Esophagus squamous epithelium (tissue), 5 donors: ENCODE measurements around the gene SLC38A1. TPM values are rescaled to one million over a fixed set of nuclear protein-coding genes. Genes with fewer than 3 reads are reported as not detected.

Source experiments
- DNase-seq: peaks from one replicate; lab custom pipeline; 2025; lab: John Stamatoyannopoulos, UW
- H3K27ac ChIP-seq, 4 donors: fragments of 200-600 bp; sonication (generic); one replicate each; pipeline ENCODE4 v1.5.1; 2016 to 2019; ENCODE audit warnings: mild to moderate bottlenecking in 1 of 4
- H3K27me3 ChIP-seq, 4 donors: fragments of 200-600 bp; sonication (generic); 1 replicate in 3 of 4; 2 replicates in 1 of 4; pipeline versions ENCODE4 v1.5.1 to v1.6.0; 2017 to 2021; ENCODE audit warnings: antibody characterized with exemption in 1 of 4
- H3K36me3 ChIP-seq, 3 donors: fragments of 200-600 bp; sonication (generic); one replicate each; pipeline ENCODE4 v1.5.1; 2016 to 2019
- H3K4me1 ChIP-seq, 3 donors: fragments of 200-600 bp; sonication (generic); one replicate each; pipeline ENCODE4 v1.5.1; 2017 to 2019
- H3K4me3 ChIP-seq, 4 donors: fragments of 200-600 bp; sonication (generic); 1 replicate in 3 of 4; 2 replicates in 1 of 4; pipeline ENCODE4 v1.5.1; 2016 to 2019; ENCODE audit warnings: mild to moderate bottlenecking in 2 of 4, moderate library complexity in 1 of 4
- H3K9me3 ChIP-seq, 3 donors: fragments of 200-600 bp; sonication (generic); one replicate each; pipeline ENCODE4 v1.5.1; 2016 to 2019
- CTCF ChIP-seq, 6 experiments: fragments of 450-650 bp in 4 of 6; fragments of 200-600 bp in 2 of 6; sonication (generic) in 2 of 6; IDR thresholded peaks; one replicate each; pipeline ENCODE4 v1.5.1; 2016 to 2019; ENCODE audit warnings: antibody characterized with exemption in 6 of 6, mild to moderate bottlenecking in 4 of 6, moderate library complexity in 4 of 6
- POLR2A ChIP-seq, 4 donors: fragments of 450-650 bp; IDR thresholded peaks; one replicate each; pipeline ENCODE4 v1.6.1; 2017; ENCODE audit warnings: antibody characterized with exemption in 4 of 4, mild to moderate bottlenecking in 4 of 4, moderate library complexity in 3 of 4
- WGBS, 2 donors: methylation state at CpG; one replicate each; pipeline ENCODE4 v1.1.5; 2018; 5-methylcytosine and 5-hydroxymethylcytosine counted together
- intact Hi-C: fragments of 100-400 bp; cut with DNase I; formaldehyde crosslinking; loops from one replicate; pipeline ENCODE4 v1.15.0; 2022
- total RNA-seq, 4 donors: library from RNA; depleted of rRNA; stranded (reverse); fragments of >200 nt; gene quantifications; one replicate each; pipeline ENCODE4 v1.1.0, GENCODE V29; 2016
- donor health status: DM: yes; HTN: yes; CAD: no.

SLC38A1 gene
- total RNA-seq, 4 donors from 2014 or later: 23.3 to 88.7 (median 73.3) TPM

GRCh38 chr12:46154221-46154985, 114.4 kb downstream of the SLC38A1 start:
- peaks cover 3 to 53% (median 21%) of the 10 kb centered on the region in 3 donors for H3K4me1 ChIP-seq
- no peak overlapping the region for H3K4me3 ChIP-seq
- H3K36me3 ChIP-seq: no peaks in the 10 kb centered on the region
- WGBS, 2 donors: 57 to 60% methylated on average over 2 of the region's 2 CpGs
- TF ChIP-seq CTCF (IDR thresholded peaks at IDR 0.05): no peak
- TF ChIP-seq POLR2A (IDR thresholded peaks at IDR 0.05): no peak
- peak overlapping the region in 2 of 4 donors; percentile 0 to 7 for H3K27ac ChIP-seq
- DNase-seq: no peak
- intact Hi-C loops: loop anchor here (10.0 kb wide), 1 partner anchor 780 kb away; no protein-coding TSS in a partner anchor
- no peaks in the 10 kb centered on the region for H3K27me3 ChIP-seq
- peaks cover 0 to 6% (median 0%) of the 10 kb centered on the region in 3 donors for H3K9me3 ChIP-seq

DNA sequence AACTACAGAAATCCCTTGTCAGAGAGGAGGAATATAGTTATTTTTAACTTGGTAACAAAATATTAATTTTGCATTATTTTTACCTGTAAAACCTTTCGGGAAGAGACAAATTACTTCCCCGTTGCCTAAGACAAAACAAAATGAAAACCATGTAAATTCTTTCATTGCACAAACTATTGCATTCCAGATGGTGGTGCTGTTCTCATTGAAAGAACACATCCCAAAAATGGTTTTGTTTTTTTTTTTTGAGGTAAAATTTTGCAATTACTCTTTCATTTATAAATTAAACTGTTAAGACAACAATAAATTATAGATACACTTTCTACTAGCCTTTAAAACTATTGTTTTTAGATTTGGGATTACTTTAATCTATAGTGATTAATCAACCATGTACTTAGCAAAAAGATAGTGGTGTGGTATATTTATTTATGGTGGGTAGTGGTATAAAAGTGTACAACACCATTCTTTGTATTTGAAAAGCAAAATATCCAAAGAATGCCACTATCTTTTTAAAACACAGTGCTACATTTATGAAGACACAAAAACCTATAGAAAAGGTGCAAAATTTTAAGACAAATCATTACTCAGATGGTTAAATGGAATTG, 115.5 kb downstream of the SLC38A1 start:
- WGBS, 2 donors: 8 to 17% methylated on average over 2 of the region's 2 CpGs
- intact Hi-C loops: loop anchor here (10.0 kb wide), 1 partner anchor 781 kb away; no protein-coding TSS in a partner anchor

DNA sequence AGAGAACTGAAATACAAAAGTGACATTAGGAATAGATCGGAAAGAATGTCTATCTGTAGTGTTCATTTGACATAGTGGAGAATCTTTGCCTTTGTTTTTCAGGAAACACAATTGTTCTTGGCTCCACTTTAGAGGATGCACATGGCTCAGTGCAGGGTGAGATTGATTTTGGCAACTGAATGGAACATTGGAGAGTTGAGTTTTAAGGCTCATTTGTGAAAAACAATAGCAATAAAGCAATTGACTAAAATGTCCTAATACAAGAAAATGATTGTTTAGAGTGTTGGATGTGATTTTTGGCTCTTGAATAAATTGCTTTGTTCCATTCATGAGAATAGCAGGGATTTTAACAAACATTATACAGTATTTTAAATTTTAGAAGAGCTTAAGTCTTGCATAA, 116.4 kb downstream of the SLC38A1 start:
- Histone ChIP-seq H3K27me3 (no peaks in the 10 kb centered on the region), H3K9me3 (peaks cover 0 to 6% (median 0%) of the 10 kb centered on the region in 3 donors), H3K4me3 (no peak overlapping the region), H3K36me3 (no peaks in the 10 kb centered on the region), H3K27ac (no peak overlapping the region), H3K4me1 (peaks cover 3 to 33% (median 8%) of the 10 kb centered on the region in 3 donors)
- no peak for DNase-seq
- TF ChIP-seq CTCF (IDR thresholded peaks at IDR 0.05) (no peak), POLR2A (IDR thresholded peaks at IDR 0.05) (no peak)
- intact Hi-C loops: loop anchor here (10.0 kb wide), 1 partner anchor 782 kb away; no protein-coding TSS in a partner anchor
- 57 to 65% methylated on average over 1 of the region's 1 CpG for WGBS, 2 donors

More for the DNA sequence above, 115.5 kb downstream of the SLC38A1 start:
- Histone ChIP-seq H3K9me3 (peaks cover 0 to 6% (median 0%) of the 10 kb centered on the region in 3 donors), H3K4me3 (no peak overlapping the region), H3K4me1 (peaks cover 3 to 42% (median 12%) of the 10 kb centered on the region in 3 donors), H3K27ac (peak overlapping the region in 1 of 4 donors; percentile 0), H3K27me3 (no peaks in the 10 kb centered on the region), H3K36me3 (no peaks in the 10 kb centered on the region)
- no peak for DNase-seq
- TF ChIP-seq POLR2A (IDR thresholded peaks at IDR 0.05) (no peak), CTCF (IDR thresholded peaks at IDR 0.05) (peak; percentile 20 to 65 (median 52))

DNA sequence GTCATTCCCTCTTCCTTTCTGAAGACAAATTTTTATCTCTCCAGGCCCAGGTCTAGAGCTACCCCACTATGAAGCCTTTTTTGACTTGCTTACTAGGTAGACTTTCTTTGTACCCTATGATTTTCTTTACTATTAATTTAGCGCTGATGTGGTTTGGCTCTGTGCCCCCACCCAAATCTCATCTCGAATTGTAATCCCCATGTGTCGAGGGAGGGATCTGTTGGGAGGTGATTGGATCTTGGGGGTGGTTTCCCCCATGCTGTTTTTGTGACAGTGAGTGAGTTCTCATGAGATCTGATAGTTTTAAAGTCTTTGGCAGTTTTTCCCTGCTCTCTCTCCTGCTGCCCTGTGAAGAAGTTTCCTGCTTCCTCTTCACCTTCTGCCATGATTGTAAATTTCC, 118.1 kb downstream of the SLC38A1 start:
- Histone ChIP-seq H3K27me3 (no peaks in the 10 kb centered on the region), H3K27ac (no peak overlapping the region), H3K9me3 (no peaks in the 10 kb centered on the region), H3K36me3 (no peaks in the 10 kb centered on the region), H3K4me1 (peaks cover 3 to 28% (median 7%) of the 10 kb centered on the region in 3 donors), H3K4me3 (no peak overlapping the region)
- no peak for DNase-seq
- TF ChIP-seq CTCF (IDR thresholded peaks at IDR 0.05) (no peak), POLR2A (IDR thresholded peaks at IDR 0.05) (no peak)
- intact Hi-C loops: loop anchor here (10.0 kb wide), 1 partner anchor 784 kb away; no protein-coding TSS in a partner anchor
- 30 to 46% methylated on average over 3 of the region's 3 CpGs for WGBS, 2 donors

GRCh38 chr12:46149905-46150304, 118.9 kb downstream of the SLC38A1 start:
- H3K4me3 ChIP-seq: no peak overlapping the region
- no peaks in the 10 kb centered on the region for H3K9me3 ChIP-seq
- TF ChIP-seq CTCF (IDR thresholded peaks at IDR 0.05) (no peak), POLR2A (IDR thresholded peaks at IDR 0.05) (no peak)
- intact Hi-C loops: loop anchor here (10.0 kb wide), 1 partner anchor 785 kb away; no protein-coding TSS in a partner anchor
- H3K27ac ChIP-seq: no peak overlapping the region
- peaks cover 3 to 28% (median 7%) of the 10 kb centered on the region in 3 donors for H3K4me1 ChIP-seq
- H3K27me3 ChIP-seq: no peaks in the 10 kb centered on the region
- WGBS, 2 donors: 89 to 90% methylated on average over 1 of the region's 1 CpG
- no peak for DNase-seq
- no peaks in the 10 kb centered on the region for H3K36me3 ChIP-seq
